GM19023 (cell line): ENCODE measurements around the gene SLC25A15.
"Not testable (repeated sequence)": the region's sequence is repeated elsewhere in the genome, so short reads cannot be mapped to it uniquely, and the experiment has no call there.

ENCODE experiments used
- ATAC-seq: cut with Tn5 transposase; IDR thresholded peaks from one replicate; pipeline ENCODE4 v1.9.1; 2021; ENCODE audit warnings: mild to moderate bottlenecking, moderate library complexity; ENCODE audit not compliant: unreplicated experiment

Gene SLC25A15

DNA sequence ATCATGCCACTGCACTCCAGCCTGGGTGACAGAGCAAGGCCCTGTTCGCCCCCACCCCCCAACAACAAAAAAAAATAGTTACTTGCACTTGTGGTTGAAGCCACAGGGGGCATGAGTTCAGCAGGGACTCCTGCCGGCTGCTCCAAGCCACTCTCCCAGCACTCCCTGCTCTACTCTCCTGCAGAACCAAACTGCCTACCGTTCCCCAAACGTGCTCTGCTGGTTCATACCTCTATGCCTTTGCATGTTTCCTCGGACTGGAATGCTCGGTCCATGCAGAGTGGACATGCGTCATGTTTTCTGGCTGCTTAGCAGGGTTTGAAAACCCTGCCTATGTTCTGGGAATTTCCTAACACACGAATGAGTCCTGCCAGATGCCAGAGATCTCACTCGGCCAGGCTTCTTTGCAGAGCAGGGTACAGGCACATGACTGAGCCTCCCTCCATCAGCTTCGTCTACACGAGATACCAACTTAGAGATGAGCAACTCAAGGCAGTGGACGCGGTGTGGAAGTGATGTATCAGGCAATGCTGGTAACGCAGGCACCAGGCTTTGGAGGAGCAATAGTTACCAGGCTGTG lies 8.5 kb upstream of the SLC25A15 start:
- ATAC-seq = no peak

GRCh38 chr13:40781717-40782116 lies 7.7 kb upstream of the SLC25A15 start:
- no peak for ATAC-seq

- not testable (repeated sequence) for ATAC-seq
These were observed 6.4 kb upstream of the SLC25A15 start for GRCh38 chr13:40782971-40783370.

DNA sequence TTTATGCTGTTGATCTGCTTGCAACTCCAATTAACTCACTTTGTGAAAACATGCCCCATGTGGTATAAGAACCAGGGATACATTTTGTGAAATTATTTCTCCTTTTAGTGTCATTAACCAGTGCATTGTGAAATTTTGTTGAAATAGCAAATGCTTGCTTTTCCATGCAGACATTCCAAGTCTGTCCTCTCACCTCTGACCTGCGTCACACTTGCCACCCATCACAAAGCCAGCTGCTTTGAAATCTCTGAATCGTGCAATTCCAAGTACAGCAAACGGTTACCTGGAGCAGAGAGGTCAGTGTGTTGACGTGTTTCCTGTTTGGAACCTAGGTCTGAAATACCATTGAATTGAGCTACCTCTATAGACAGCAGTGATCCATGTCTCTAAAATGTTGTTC lies 4.9 kb upstream of the SLC25A15 start:
- ATAC-seq = no peak

DNA sequence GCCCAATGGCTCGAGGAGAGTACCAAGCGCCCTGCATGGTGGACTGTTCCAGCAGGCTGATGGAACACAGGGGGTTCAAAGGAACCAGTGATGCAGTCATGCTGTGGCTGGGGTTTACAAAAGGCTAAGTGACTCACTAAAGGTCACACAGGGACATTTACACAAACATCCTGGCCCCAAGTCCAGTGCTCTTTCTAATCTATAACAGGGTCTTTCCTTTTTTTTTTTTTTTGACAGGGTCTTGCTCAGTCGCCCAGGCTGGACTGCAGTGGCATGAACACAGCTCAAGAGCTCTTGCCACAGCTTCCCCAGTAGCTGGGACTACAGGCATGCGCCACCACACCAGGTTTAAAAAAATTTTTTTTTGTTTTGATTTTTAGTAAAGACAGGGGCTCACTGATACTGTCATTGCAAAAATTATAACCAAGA lies 2.8 kb upstream of the SLC25A15 start:
- no peak for ATAC-seq

GRCh38 chr13:40787062-40787461 lies 2.3 kb upstream of the SLC25A15 start:
- ATAC-seq = no peak

GRCh38 chr13:40788540-40789274 lies 704 bp upstream of the SLC25A15 start:
- ATAC-seq = not testable (repeated sequence)

GRCh38 chr13:40790154-40790616 lies 774 bp downstream of the SLC25A15 start:
- no peak for ATAC-seq

DNA sequence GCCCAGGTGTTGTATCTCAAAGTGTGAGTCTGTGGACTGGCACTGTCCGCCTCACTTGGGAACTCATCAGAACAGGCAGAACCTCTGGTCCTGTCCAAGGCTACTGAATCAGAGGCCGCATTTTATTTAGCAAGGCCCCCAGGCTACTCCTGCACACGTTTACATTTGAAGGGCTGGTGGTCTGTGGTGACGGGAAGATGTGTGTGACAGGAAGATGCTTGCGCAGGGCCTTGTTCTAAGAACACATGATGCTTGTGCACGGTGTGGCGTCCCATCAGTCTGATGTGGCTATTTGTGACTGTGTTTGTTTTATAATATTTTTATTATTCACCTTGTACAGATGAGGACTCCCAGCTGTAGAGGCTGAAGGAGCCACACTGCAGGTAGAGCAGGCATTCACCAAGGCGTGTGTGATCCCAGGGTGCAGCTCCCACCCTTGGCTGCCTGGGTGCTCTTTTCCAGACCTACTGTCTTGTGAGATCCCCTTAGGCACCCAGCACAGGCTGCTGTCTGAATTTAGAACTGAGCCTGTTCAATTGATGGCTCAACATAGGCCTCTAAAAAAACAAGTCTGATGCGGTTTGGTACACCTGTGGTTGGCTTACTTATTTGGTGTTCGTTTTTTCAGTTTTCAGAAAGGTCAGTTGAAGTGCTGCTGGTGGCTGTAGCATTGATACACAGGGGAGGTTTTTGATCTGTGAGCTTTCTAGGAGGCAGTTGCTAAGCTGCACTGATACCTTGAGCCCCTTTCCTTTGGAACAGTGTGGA lies 3.1 kb downstream of the SLC25A15 start:
- ATAC-seq = no peak

DNA sequence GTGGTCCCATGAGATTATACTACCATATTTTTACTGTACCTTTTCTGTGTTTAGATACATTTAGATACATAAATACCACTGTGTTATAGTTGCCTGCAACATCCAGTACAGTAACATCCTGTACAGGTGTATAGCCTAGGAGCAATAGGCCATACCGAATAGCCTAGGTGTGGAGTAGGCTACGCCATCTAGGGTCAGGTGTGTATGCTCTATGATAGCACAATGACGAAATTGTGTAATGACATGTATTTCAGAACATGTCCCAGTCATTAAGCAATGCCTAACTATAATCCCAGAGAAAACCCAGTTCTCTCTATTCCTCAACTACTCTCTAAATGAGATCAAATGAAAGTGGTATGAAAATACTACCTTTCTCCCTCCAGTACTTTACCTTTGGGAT lies 3.9 kb downstream of the SLC25A15 start:
- no peak for ATAC-seq

DNA sequence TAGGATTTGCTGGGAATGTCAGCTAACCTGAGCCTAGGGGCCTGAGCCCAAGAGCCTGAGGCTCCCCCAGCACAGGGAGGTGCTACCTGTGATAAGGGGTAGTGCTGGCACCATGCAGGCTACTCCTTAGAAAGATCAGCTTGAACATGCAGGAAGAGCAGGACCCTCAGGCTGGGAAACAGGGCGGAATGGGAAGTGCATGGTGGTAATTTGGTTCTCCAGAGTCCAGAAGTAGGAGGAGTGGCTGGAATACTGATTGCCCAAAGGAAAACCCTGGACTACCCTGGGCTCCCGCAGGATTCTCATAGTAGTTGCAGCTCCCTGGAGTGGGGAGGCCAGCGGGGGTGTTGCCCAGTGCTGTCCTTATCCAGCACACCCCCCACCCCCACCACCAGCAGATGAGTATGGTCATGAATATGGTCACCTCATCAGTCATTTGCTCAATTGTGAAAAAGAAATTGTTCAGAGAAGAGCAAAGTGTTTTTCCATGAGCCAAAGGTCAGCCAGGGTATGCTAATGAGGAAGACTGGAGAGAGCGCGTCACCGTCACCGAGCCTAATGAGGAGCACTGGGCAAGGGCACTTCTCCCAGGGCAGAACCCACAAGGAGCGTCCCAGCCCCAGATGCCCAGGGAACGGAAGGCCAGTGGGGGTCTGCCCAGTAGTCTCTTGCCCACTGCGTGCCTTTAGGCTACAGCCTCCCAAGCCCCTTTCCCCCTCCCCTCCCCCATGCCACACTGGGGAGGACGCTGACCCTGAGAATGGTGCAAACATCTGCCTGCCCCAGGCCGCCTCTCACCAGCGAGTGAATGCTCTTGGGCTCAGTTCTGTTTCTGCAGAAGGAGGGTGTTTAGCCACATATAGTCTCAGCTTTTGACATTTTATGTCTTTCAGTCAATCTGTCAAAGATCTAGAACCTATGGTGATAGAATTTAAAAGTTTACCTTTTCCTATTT lies 5.3 kb downstream of the SLC25A15 start:
- ATAC-seq = no peak

DNA sequence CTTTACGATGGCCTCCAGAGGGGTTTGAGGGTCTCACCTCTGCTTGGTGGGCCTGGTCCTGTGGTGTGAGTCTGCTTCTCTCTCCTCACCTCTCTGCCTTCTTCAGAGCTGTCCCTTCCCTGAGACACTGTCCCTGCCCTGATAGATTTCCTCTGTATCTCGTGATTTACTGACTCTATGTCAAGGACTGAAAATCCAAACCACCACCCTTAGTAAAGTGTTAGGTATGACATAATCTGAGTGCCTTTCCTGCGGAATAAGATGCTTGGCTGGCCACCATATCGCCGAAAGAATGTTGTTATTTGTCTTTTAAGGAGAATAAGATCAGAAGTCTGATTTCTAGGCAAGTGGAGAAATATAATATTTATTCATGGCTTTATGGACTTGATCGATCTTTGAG lies 7.2 kb downstream of the SLC25A15 start:
- no peak for ATAC-seq

DNA sequence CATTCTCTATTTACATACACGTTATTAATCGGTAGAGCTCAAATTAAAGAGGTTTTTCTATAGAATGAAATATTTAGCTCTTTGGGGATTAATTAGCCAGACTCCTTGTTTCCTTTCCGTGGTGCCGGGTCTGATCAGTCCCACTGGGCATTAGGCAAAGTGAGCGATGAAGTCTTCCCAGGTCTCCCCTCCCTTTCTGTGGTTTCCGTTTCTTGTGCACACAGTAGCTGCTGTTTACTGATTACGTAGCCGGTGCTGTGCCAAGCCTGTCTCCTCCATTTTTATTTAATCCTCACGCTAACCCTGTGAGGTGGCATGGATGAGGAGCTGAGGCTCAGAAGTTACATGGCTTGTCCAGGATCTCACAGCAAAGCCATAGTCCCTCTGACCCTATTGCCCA lies 9.0 kb downstream of the SLC25A15 start:
- ATAC-seq = no peak

DNA sequence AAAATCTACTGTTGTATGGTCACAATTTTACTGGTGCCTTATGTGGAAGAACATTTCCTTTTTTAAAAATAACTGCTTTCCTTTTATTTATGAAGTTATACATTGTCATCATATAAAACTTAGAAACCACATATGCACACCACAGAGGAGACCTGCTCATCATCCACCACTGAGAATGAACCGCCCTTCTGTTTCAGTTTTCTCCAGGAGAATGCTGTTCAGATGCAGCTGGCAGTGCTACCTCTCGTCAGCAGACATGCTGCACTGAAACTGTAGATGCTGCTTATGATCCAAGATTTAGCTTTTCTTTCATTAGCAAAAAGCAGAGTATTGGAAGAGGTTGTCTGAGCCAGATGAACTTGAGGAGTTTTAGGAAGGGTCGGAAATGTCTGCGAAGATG lies 10.1 kb downstream of the SLC25A15 start:
- ATAC-seq = no peak

GRCh38 chr13:40800559-40800958 lies 11.1 kb downstream of the SLC25A15 start:
- ATAC-seq = no peak

- no peak for ATAC-seq
These were observed 12.1 kb downstream of the SLC25A15 start for GRCh38 chr13:40801255-40802217.

DNA sequence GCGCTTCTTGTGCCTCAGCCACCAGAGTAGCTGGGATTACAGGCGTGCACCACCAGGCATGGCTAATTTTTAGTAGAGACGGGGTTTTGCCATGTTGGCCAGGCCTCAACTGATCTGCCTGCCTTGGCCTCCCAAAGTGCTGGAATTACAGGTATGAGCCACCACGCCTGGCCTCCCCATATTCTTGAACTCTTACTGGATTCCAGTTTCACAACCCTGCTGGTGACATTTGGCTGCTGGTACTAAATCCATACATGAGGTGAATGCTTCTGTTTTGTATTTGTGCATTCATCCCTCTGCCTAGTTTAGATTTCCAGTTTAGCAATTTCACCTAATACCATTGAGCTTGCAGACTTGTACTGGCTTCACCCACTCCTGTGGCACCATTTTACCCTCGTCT lies 13.9 kb downstream of the SLC25A15 start:
- no peak for ATAC-seq

GRCh38 chr13:40806241-40806640 lies 16.8 kb downstream of the SLC25A15 start:
- no peak for ATAC-seq

- ATAC-seq = no peak
These were observed 20.1 kb downstream of the SLC25A15 start for GRCh38 chr13:40809471-40809870.

DNA sequence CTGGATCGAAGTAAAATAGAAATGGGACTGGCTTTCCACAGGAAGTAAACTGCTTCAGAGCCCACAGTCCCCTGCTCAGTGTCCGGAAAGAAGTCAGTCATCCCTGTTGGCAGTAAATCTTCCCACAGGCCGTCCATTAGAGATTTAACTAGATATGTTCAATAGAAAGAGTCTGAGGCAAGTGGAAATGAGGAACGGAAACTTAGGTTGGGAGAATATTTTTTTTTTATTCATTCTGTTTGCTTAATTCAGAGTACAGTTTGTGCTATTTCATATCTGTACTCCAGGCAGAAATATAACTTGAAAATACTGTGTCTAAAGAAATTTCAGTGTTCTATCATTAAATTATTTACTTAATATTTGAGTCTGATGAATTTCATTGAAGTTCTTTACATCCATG lies 22.7 kb downstream of the SLC25A15 start:
- no peak for ATAC-seq
